HFFc6 (cell line): ENCODE measurements around the gene FMN1. TPM values are rescaled to one million over a fixed set of nuclear protein-coding genes. Genes with fewer than 3 reads are reported as not detected.

ENCODE experiments used
- DNase-seq: peaks from one replicate; pipeline ENCODE4 v3.0.0-alpha.2; 2018
- H3K27ac Mint-ChIP-seq: 2 replicates; pipeline ENCODE4 v1.8.0; 2020; ENCODE audit warnings: mild to moderate bottlenecking, mixed read lengths
- H3K27me3 Mint-ChIP-seq: 2 replicates; pipeline ENCODE4 v1.8.0; 2021; ENCODE audit warnings: mild to moderate bottlenecking, moderate library complexity, mixed read lengths; ENCODE audit not compliant: insufficient read depth
- H3K36me3 Mint-ChIP-seq: 2 replicates; pipeline ENCODE4 v1.8.0; 2021; ENCODE audit warnings: low read depth, mixed read lengths
- H3K4me1 Mint-ChIP-seq: 2 replicates; pipeline ENCODE4 v1.8.0; 2020; ENCODE audit warnings: low read depth, mixed read lengths
- H3K4me3 Mint-ChIP-seq: 2 replicates; pipeline ENCODE4 v1.8.0; 2020; ENCODE audit warnings: mild to moderate bottlenecking, moderate library complexity, mixed read lengths
- H3K9me3 Mint-ChIP-seq: 2 replicates; pipeline ENCODE4 v1.8.0; 2020; ENCODE audit warnings: mild to moderate bottlenecking, mixed read lengths
- total RNA-seq, 6 experiments: library from RNA; stranded (reverse); fragmentation: NEBNext Ultra II Directional; extraction: Animal tissue kit (Norgen Biotek cat#: 25700); gene quantifications; 2 replicates in 1 of 6; 3 replicates in 5 of 6; pipeline ENCODE4 v1.2.3, GENCODE V29; 2021
- TF ChIP-seq, protein P1 (sequence below): fragments of 200-600 bp; sonication (generic); IDR thresholded peaks from 2 replicates; pipeline ENCODE4 v1.5.0; 2021; ENCODE audit warnings: antibody characterized with exemption, mild to moderate bottlenecking

FMN1 gene
- total RNA-seq, 6 experiments from 2014 or later, result 8.3 to 14.0 (median 12.6) TPM

GRCh38 chr15:32861174-32861573 lies 333.3 kb downstream of the FMN1 start:
- Mint-ChIP-seq H3K27ac (peak overlapping the region; percentile 99), H3K27me3 (peaks cover 4% of the 10 kb centered on the region), H3K36me3 (peaks cover 34% of the 10 kb centered on the region), H3K9me3 (no peaks in the 10 kb centered on the region), H3K4me3 (peak overlapping the region; percentile 83), H3K4me1 (peaks cover 88% of the 10 kb centered on the region)
- TF ChIP-seq, protein P1, sequence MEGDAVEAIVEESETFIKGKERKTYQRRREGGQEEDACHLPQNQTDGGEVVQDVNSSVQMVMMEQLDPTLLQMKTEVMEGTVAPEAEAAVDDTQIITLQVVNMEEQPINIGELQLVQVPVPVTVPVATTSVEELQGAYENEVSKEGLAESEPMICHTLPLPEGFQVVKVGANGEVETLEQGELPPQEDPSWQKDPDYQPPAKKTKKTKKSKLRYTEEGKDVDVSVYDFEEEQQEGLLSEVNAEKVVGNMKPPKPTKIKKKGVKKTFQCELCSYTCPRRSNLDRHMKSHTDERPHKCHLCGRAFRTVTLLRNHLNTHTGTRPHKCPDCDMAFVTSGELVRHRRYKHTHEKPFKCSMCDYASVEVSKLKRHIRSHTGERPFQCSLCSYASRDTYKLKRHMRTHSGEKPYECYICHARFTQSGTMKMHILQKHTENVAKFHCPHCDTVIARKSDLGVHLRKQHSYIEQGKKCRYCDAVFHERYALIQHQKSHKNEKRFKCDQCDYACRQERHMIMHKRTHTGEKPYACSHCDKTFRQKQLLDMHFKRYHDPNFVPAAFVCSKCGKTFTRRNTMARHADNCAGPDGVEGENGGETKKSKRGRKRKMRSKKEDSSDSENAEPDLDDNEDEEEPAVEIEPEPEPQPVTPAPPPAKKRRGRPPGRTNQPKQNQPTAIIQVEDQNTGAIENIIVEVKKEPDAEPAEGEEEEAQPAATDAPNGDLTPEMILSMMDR, result no peak
- DNase-seq, result no peak

DNA sequence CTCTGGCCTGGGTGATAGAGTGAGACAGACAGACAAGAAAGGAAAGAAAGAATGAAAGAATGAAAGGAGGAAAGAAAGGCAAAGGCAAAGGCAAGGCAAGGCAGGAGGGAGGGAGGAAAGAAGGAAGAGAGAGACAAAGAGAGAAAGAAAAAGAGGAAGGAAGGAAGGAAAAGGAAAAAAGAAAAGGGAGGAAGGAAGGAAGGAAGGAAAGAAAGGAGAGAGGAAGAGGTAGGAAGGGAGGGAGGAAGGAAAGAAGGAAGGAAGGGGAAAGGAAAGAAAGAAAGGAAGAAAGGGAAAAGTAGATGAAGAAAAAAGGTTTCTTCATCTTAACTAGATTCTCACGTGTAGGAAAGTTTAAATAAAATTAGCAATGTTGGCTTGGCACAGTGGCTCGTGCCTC lies 334.5 kb downstream of the FMN1 start:
- H3K36me3 Mint-ChIP-seq, result peaks cover 33% of the 10 kb centered on the region
- H3K4me3 Mint-ChIP-seq, result no peak overlapping the region
- TF ChIP-seq, protein P1, result no peak
- H3K9me3 Mint-ChIP-seq, result no peaks in the 10 kb centered on the region
- DNase-seq, result no peak
- peaks cover 96% of the 10 kb centered on the region for H3K4me1 Mint-ChIP-seq
- H3K27ac Mint-ChIP-seq, result peak overlapping the region; percentile 64
- peaks cover 4% of the 10 kb centered on the region for H3K27me3 Mint-ChIP-seq

DNA sequence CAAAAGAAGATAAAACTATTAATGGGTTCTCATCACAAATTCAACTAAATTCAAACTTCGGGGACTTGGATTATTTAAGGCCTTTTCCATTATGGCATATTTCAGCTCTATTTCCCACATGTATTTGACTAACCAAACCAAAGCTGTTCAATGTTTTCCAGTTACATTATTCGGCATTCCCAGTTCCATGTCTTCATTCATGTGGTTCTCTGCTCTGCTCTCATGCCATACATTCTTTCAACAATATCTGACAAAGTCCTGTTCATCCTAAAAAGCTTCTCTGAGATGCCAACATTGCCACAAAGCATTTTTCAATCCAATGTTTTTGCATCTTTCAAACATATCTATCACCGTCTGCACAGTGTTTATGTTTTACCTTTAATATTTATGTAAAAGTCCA lies 335.3 kb downstream of the FMN1 start:
- Mint-ChIP-seq H3K9me3 (no peaks in the 10 kb centered on the region), H3K4me1 (peaks cover 92% of the 10 kb centered on the region), H3K36me3 (peaks cover 30% of the 10 kb centered on the region), H3K27me3 (peaks cover 4% of the 10 kb centered on the region), H3K27ac (peak overlapping the region; percentile 4; the same call in 1 of the 2 replicates), H3K4me3 (no peak overlapping the region)
- TF ChIP-seq, protein P1, result no peak
- DNase-seq, result no peak

DNA sequence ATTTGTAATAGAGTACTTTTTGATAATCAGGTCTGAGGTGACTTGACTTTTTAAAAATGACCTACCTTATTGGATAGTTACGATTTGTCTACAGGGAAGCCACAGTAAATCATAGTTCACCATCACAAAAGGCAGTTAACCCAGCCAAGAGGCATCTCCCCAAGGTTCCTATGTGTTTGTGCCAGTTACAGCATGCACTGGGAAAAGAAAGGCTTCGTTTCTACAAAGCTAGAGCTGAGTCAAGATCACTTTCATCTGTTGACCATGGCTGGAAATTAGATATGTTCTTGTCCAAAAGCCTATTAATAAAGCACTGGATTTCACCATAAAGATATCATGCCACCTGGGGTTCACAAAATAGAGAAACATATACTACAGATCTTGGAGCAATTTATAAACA lies 336.8 kb downstream of the FMN1 start:
- H3K27me3 Mint-ChIP-seq, result peaks cover 3% of the 10 kb centered on the region
- H3K4me3 Mint-ChIP-seq, result peak overlapping the region; percentile 6; the same call in 1 of the 2 replicates
- TF ChIP-seq, protein P1, result no peak
- peaks cover 90% of the 10 kb centered on the region for H3K4me1 Mint-ChIP-seq
- peak overlapping the region; percentile 88 for H3K27ac Mint-ChIP-seq
- no peaks in the 10 kb centered on the region for H3K9me3 Mint-ChIP-seq
- DNase-seq, result no peak
- H3K36me3 Mint-ChIP-seq, result peaks cover 29% of the 10 kb centered on the region

DNA sequence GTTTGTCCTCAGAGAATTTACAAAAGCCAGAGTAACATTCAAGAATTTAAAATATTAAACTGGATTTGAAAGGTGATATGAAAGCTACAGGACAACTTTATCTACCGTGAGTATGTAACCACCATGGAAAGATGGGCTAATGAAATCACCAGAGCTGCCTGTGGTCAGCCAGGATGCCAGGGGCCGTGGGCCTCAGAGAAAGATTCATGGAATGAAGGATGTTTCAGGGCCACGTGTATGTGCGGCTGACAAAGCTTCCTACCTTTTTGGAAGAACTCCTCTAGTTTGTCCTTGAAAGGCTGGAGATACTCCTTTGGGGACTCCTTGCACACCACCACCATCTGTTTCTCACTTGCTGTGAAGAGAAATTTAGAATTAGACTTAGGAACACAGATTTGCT lies 337.8 kb downstream of the FMN1 start:
- Mint-ChIP-seq H3K4me1 (peaks cover 90% of the 10 kb centered on the region), H3K9me3 (no peaks in the 10 kb centered on the region), H3K27ac (peak overlapping the region; percentile 88), H3K27me3 (peaks cover 2% of the 10 kb centered on the region; the same call in 1 of the 2 replicates), H3K36me3 (peaks cover 30% of the 10 kb centered on the region), H3K4me3 (peak overlapping the region; percentile 10; the same call in 1 of the 2 replicates)
- DNase-seq, result peak; percentile 52
- TF ChIP-seq, protein P1, result no peak
